ENCODE results near the gene TMEM263.

The TMEM263 gene

DNA sequence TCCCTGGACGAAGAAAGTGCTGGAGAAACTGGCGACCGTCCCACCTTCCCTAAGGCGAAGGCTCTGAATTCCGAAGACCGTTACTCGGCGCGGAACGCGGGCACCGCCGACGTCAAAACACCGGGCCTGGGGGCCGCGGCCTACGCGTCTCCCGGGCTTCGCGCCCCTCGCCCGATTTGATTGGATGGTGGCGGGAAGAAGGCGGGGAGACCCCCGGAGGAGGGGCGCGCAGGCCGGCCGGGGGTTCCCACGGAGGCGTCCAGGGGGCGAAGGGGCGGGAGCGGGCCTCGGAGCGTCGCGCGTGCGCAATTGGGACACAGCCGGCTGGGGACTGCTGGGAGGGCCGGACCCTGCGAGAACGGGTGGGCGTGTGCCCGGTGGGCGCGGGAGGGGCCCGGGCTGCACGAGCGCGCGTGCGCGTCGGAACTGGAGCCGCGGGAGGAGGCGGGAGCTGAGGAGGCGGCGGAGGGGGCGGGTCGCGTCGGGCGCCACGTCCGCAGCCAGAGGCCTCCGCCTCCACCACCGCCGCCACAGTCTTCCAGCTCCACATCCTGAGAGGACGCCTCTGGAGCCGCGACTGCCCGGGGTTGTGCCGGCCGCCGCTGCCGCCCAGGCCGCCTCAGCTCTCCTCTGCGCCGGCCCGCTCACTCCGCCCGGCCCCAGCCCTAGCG, at the start of gene TMEM263:
Gene TMEM263, plus strand, starts transcription at position 531 of the 671 bp plus-strand sequence. CDS start 11,210 bp downstream, outside the sequence.
- Histone ChIP-seq H3K9ac (peak within 1 kb of the TSS; percentile 88), H3K9me3 (peaks cover 5% of the 10 kb centered on the region; the same call in 1 of the 2 replicates), H3K4me1 (peaks cover 33% of the 10 kb centered on the region), H3K36me3 (peaks cover 8% of the 10 kb centered on the region; the same call in 1 of the 2 replicates), H3K4me2 (peak within 1 kb of the TSS; percentile 93), H4K20me1 (peaks cover 24% of the 10 kb centered on the region), H3K27ac (peak within 1 kb of the TSS; percentile 90), H3K27me3 (no peaks in the 10 kb centered on the region), H3K4me3 (peak within 1 kb of the TSS; percentile 79)
- no peak for TF ChIP-seq Cebpa-rat (IDR thresholded peaks at IDR 0.05)

DNA sequence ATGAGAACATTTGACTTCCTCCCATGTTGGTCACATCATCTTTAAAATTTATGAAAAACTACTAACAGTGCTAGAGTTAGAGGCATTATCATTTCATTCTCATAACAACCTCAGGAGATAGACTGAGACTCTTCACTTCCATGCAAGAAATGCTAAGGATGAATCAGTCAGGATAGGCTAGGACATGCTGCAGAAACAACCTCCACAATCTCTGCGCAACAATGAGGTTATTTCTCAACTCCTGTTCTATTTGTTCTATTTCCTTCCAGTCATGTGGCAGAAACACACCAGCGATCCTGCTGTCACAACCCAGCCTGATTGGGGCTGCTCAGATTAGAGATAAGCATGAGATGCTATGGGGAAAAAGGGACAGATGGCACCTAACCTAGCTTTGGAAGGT, 49.0 kb upstream of the TMEM263 start:
- Histone ChIP-seq H3K4me1 (peaks cover 44% of the 10 kb centered on the region), H3K9me3 (no peaks in the 10 kb centered on the region), H4K20me1 (no peaks in the 10 kb centered on the region), H3K36me3 (no peaks in the 10 kb centered on the region), H3K4me3 (no peak overlapping the region), H3K9ac (no peak overlapping the region), H3K27ac (no peak overlapping the region), H3K4me2 (no peak overlapping the region), H3K27me3 (no peaks in the 10 kb centered on the region)
- no peak for TF ChIP-seq Cebpa-rat (IDR thresholded peaks at IDR 0.05)

DNA sequence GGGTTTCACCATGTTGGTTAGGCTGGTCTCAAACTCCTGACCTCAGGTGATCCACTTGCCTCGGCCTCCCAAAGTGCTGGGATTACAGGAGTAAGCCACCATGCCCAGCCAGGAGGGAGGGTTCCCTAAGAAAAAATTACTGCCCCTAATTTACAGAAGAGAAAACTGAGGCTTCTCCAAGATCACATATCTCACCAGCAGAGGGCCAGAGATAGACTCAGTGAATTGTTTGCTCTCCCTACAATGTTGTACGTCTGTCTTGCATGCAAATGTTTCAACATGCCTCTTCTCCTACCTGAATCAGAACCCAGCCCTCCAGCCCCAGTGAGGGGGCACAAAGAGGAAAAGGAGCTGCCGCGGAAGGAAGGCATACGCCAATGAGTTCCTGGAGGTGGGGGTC, 48.3 kb upstream of the TMEM263 start:
- no peaks in the 10 kb centered on the region for H3K27me3 ChIP-seq
- TF ChIP-seq Cebpa-rat (IDR thresholded peaks at IDR 0.05) = no peak
- H3K9me3 ChIP-seq = no peaks in the 10 kb centered on the region
- peak overlapping the region; percentile 75 for H3K4me2 ChIP-seq
- no peak overlapping the region for H3K9ac ChIP-seq
- H3K4me1 ChIP-seq = peaks cover 45% of the 10 kb centered on the region
- no peak overlapping the region for H3K4me3 ChIP-seq
- H3K27ac ChIP-seq = no peak overlapping the region
- no peaks in the 10 kb centered on the region for H4K20me1 ChIP-seq
- no peaks in the 10 kb centered on the region for H3K36me3 ChIP-seq

DNA sequence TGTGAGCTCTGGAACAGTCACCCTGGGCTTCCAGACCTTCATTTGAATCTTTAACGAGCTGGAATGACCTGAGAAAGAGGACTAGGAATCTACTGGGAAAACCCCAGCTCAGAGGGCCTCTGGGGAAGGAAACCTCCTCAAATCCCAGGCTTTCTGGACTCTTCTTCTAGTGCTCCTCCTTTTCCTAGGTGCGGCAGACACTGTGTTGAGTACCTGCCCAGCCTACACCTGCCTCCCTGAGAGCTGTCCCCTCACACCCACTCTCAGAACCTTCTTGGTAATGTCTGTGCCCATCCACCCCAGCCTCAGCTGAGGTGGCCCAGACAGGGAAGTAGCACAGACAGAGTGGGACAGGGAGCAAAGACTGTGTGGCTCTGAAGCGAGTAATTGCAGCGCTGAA, 47.9 kb upstream of the TMEM263 start:
- no peaks in the 10 kb centered on the region for H3K36me3 ChIP-seq
- no peaks in the 10 kb centered on the region for H3K27me3 ChIP-seq
- peak overlapping the region; percentile 75 for H3K4me2 ChIP-seq
- H3K4me3 ChIP-seq = no peak overlapping the region
- H3K27ac ChIP-seq = no peak overlapping the region
- no peak for TF ChIP-seq Cebpa-rat (IDR thresholded peaks at IDR 0.05)
- H3K4me1 ChIP-seq = peaks cover 45% of the 10 kb centered on the region
- no peaks in the 10 kb centered on the region for H3K9me3 ChIP-seq
- no peak overlapping the region for H3K9ac ChIP-seq
- no peaks in the 10 kb centered on the region for H4K20me1 ChIP-seq

DNA sequence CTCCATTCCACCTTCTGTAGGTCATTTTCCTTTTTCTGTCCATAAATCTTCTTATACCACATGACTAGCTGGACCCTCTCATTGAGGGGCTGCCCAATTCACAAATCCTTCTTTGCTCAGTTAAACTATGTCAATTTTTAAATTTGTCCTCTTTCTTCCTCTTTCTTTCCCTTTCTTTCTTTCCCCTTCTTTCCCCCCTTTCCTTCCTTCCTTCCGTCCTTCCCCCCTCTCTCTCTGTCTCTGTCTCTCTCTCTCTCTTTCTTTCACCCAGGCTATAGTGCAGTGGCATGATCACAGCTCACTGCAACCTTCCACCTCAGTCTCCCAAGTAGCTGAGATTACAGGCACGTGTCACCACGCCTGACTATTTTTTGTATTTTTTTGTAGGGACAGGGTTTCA, 47.1 kb upstream of the TMEM263 start:
- TF ChIP-seq Cebpa-rat (IDR thresholded peaks at IDR 0.05) = no peak
- H3K36me3 ChIP-seq = no peaks in the 10 kb centered on the region
- H3K9ac ChIP-seq = no peak overlapping the region
- H3K4me1 ChIP-seq = peaks cover 45% of the 10 kb centered on the region
- no peaks in the 10 kb centered on the region for H3K27me3 ChIP-seq
- no peaks in the 10 kb centered on the region for H4K20me1 ChIP-seq
- H3K27ac ChIP-seq = no peak overlapping the region
- H3K9me3 ChIP-seq = no peaks in the 10 kb centered on the region
- H3K4me3 ChIP-seq = no peak overlapping the region
- H3K4me2 ChIP-seq = peak overlapping the region; percentile 75

DNA sequence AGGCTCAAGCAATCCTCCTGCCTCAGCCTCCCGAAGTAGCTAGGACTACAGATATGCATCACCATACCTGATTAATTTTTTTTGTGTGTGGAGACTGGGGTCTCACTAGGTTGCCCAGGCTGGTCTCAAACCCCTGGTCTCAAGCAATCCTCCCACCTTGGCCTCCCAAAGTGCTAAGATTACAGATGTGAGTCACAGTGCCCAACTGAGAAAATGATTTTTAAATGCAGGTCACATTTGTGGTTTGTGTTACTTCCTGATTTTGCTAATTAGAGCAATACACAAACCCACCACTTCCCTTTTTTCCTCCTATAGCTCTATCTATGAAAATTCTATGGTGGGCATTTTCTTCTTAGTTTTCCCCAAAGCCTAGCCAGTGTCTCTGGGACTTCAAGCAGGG, 45.5 kb upstream of the TMEM263 start:
- Histone ChIP-seq H3K4me3 (peak overlapping the region; percentile 4; the same call in 1 of the 2 replicates), H4K20me1 (no peaks in the 10 kb centered on the region), H3K27me3 (no peaks in the 10 kb centered on the region), H3K9ac (no peak overlapping the region), H3K9me3 (no peaks in the 10 kb centered on the region), H3K4me1 (peaks cover 51% of the 10 kb centered on the region), H3K4me2 (peak overlapping the region; percentile 75), H3K36me3 (no peaks in the 10 kb centered on the region), H3K27ac (no peak overlapping the region)
- no peak for TF ChIP-seq Cebpa-rat (IDR thresholded peaks at IDR 0.05)

DNA sequence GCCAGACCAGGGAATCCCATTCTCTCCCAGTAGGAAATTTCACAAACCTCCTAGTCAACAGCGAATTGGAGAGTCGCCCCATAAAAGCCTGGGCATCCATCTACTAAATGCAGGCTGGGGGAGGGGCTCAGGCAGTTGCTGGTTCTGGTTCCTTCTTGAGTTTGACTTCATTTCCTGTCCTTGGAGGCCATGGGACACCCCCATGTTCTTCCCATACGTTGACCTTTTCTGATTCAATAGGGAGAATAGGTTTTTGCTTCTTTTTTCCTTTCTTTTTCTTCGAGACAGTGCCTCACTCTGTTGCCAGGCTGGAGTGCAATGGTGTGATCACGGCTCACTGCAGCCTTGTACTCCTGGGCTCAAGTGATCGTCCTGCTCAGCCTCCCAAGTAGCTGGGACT, 44.1 kb upstream of the TMEM263 start:
- Histone ChIP-seq H3K27ac (no peak overlapping the region), H3K27me3 (no peaks in the 10 kb centered on the region), H3K9ac (no peak overlapping the region), H3K36me3 (no peaks in the 10 kb centered on the region), H3K4me3 (no peak overlapping the region), H4K20me1 (no peaks in the 10 kb centered on the region), H3K4me1 (peaks cover 51% of the 10 kb centered on the region), H3K4me2 (peak overlapping the region; percentile 75), H3K9me3 (no peaks in the 10 kb centered on the region)
- TF ChIP-seq Cebpa-rat (IDR thresholded peaks at IDR 0.05) = no peak

DNA sequence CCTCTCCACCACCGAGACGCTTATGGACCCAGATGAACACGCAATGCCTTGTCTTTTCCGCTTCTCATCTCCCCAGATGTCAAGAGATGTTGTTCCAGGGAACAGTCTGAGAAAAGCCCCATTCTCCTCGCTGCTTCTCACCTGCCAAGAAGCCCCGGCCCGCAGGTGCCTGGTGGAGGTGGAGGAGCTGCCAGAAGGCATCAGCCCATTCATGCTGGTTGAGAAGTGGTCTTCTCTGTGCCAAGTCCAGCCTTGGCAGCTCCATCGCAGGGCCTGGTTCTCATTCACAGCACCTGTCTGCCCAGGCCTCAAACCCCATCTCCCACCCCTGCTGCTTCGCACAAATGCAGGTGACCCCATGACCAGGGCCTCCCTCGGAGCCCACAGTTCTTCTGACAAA, 42.3 kb upstream of the TMEM263 start:
- Histone ChIP-seq H3K27me3 (no peaks in the 10 kb centered on the region), H3K36me3 (no peaks in the 10 kb centered on the region), H3K27ac (no peak overlapping the region), H3K4me3 (no peak overlapping the region), H3K4me1 (peaks cover 40% of the 10 kb centered on the region), H3K9me3 (no peaks in the 10 kb centered on the region), H3K9ac (no peak overlapping the region), H4K20me1 (no peaks in the 10 kb centered on the region), H3K4me2 (no peak overlapping the region)
- TF ChIP-seq Cebpa-rat (IDR thresholded peaks at IDR 0.05) = no peak

DNA sequence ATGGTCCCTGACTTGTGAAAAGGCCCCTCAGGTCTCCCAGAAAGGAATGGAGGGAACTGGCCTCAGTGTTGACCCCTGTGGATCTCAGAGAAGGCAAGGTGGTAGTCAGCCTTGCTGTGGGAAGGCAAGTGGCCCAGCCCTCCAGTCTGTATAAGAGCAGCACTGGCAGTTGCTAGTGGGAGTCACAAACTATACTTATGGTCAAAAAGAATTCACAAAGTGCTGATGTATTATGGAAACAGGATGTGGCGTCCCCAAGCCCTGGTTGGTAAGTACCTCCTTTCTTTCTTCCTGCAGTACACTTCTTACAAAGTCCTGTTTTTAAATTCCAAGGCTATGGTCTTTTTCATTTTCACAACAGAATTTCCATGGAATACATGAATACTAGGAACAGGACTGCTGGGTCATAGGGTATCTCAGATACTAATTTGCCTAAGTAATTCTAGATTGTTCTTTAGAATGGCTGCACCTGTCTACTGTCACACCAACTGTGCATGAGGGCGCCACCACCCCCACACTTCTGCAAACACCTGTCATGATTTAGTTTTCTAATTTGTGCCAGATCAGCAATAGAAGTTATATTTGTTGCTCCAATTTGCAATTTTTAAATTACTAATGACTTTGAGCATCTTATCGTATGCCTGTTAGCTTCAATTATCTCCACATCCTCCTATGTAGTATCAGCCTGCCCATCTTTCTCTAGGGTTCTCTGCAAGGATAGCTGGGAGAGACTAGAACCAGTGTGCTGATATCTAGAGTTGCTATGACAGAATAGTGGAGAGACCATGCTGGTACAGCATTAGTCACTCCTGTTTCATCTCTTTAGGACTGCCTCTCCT, 40.7 kb upstream of the TMEM263 start:
- H3K36me3 ChIP-seq = no peaks in the 10 kb centered on the region
- H3K27me3 ChIP-seq = no peaks in the 10 kb centered on the region
- TF ChIP-seq Cebpa-rat (IDR thresholded peaks at IDR 0.05) = no peak
- H4K20me1 ChIP-seq = no peaks in the 10 kb centered on the region
- H3K9ac ChIP-seq = no peak overlapping the region
- H3K4me2 ChIP-seq = peak overlapping the region; percentile 46; the same call in 1 of the 2 replicates
- no peak overlapping the region for H3K27ac ChIP-seq
- H3K4me1 ChIP-seq = peaks cover 24% of the 10 kb centered on the region
- no peak overlapping the region for H3K4me3 ChIP-seq
- no peaks in the 10 kb centered on the region for H3K9me3 ChIP-seq

DNA sequence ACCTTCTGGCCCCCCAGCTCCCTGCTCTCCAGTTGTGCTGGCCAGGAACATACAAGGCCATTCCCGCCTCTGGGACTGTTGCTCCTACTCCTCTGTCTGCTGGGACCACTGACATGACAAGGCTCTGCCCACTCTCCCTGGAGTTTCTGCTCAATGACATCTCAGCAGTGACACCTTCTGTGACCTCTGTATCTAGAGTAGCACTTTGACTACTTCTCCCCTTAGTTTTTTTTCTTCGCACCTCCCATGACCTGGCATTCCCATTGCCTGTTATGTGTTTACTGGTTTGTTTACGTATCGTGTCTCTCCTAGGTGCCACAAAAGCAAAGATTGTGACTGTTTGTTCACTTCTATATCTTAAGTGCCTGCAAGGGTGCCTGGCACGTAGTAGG, 40.1 kb upstream of the TMEM263 start:
- H3K4me1 ChIP-seq = peaks cover 18% of the 10 kb centered on the region
- TF ChIP-seq Cebpa-rat (IDR thresholded peaks at IDR 0.05) = no peak
- H3K9ac ChIP-seq = no peak overlapping the region
- H3K36me3 ChIP-seq = no peaks in the 10 kb centered on the region
- H4K20me1 ChIP-seq = no peaks in the 10 kb centered on the region
- H3K9me3 ChIP-seq = no peaks in the 10 kb centered on the region
- no peak overlapping the region for H3K4me3 ChIP-seq
- no peak overlapping the region for H3K27ac ChIP-seq
- H3K27me3 ChIP-seq = no peaks in the 10 kb centered on the region
- H3K4me2 ChIP-seq = no peak overlapping the region
